Gastrocnemius medialis (tissue), 4 donors: ENCODE measurements around the gene HLA-DMA. TPM values are rescaled to one million over a fixed set of nuclear protein-coding genes. Genes with fewer than 3 reads are reported as not detected.

ENCODE experiments used
- ATAC-seq, 2 donors: fragments of 150-250 bp; one replicate each; pipeline ENCODE4 v1.9.1; 2016
- DNase-seq, 2 donors: peaks; one replicate each; pipeline ENCODE4 v3.0.0-alpha.2; 2019
- H3K27ac ChIP-seq, 4 donors: fragments of 200-600 bp; sonication (generic); 1 replicate in 1 of 4; 2 replicates in 3 of 4; pipeline ENCODE4 v1.5.1; 2016 to 2018; ENCODE audit warnings: mild to moderate bottlenecking in 2 of 4, moderate library complexity in 1 of 4
- H3K27me3 ChIP-seq, 3 donors: fragments of 200-600 bp; sonication (generic) in 2 of 3; 1 replicate in 1 of 3; 2 replicates in 2 of 3; pipeline versions ENCODE4 v1.5.1 to v1.6.0; 2016 to 2019; ENCODE audit warnings: mild to moderate bottlenecking in 1 of 3, moderate library complexity in 1 of 3
- H3K36me3 ChIP-seq, 2 donors: fragments of 200-600 bp; sonication (generic) in 1 of 2; one replicate each; pipeline ENCODE4 v1.5.1; 2017 to 2018
- H3K4me1 ChIP-seq, 2 donors: fragments of 200-600 bp; sonication (generic) in 1 of 2; one replicate each; pipeline ENCODE4 v1.5.1; 2016 to 2017; ENCODE audit warnings: mild to moderate bottlenecking in 2 of 2
- H3K4me3 ChIP-seq, 4 donors: fragments of 200-600 bp; sonication (generic) in 3 of 4; 1 replicate in 1 of 4; 2 replicates in 3 of 4; pipeline ENCODE4 v1.5.1; 2016 to 2019; ENCODE audit warnings: mild to moderate bottlenecking in 2 of 4
- H3K9me3 ChIP-seq, 3 donors: fragments of 200-600 bp; sonication (generic) in 2 of 3; 1 replicate in 1 of 3; 2 replicates in 2 of 3; pipeline ENCODE4 v1.5.1; 2016 to 2019
- CTCF ChIP-seq, 5 experiments: fragments of 450-650 bp in 3 of 5; fragments of 200-600 bp in 2 of 5; sonication (generic) in 2 of 5; IDR thresholded peaks in 4 of 5; conservative IDR thresholded peaks in 1 of 5; 1 replicate in 4 of 5; 2 replicates in 1 of 5; pipeline ENCODE4 v1.5.1; 2016 to 2019; ENCODE audit warnings: antibody characterized with exemption in 5 of 5, mild to moderate bottlenecking in 3 of 5, moderate library complexity in 3 of 5
- POLR2A ChIP-seq, 2 donors: fragments of 450-650 bp; IDR thresholded peaks; one replicate each; pipeline ENCODE4 v1.6.1; 2017; ENCODE audit warnings: antibody characterized with exemption in 2 of 2, mild to moderate bottlenecking in 2 of 2, moderate library complexity in 2 of 2
- in situ Hi-C, 4 donors: fragments of 200-750 bp; cut with MboI; loops; one replicate each; pipeline versions ENCODE4 v1.15.0 to v1.8.0; 2017; ENCODE audit warnings: low sequenced_read_pairs in 4 of 4
- intact Hi-C: fragments of 100-400 bp; cut with DNase I; formaldehyde crosslinking; loops from one replicate; pipeline ENCODE4 v1.15.1; 2023; ENCODE audit warnings: low total_unique reads
- total RNA-seq, 4 donors: library from RNA; depleted of rRNA; stranded (reverse); fragments of >200 nt; gene quantifications; one replicate each; pipeline versions ENCODE4 v1.1.0 to v1.2.3, GENCODE V29; 2016

HLA-DMA gene
- total RNA-seq, 4 donors from 2014 or later, result 3.6 to 22.8 (median 6.3) TPM

- Histone ChIP-seq H3K27me3 (no peaks in the 10 kb centered on the region), H3K4me3 (no peak overlapping the region), H3K4me1 (no peaks in the 10 kb centered on the region), H3K9me3 (no peaks in the 10 kb centered on the region), H3K27ac (no peak overlapping the region), H3K36me3 (no peaks in the 10 kb centered on the region)
- ATAC-seq (no peak), DNase-seq (no peak)
- TF ChIP-seq POLR2A (IDR thresholded peaks at IDR 0.05), result no peak
- no peak for TF ChIP-seq CTCF (IDR thresholded peaks at IDR 0.05 in 4 of 5, conservative IDR thresholded peaks at IDR 0.05 in 1 of 5)
- in situ Hi-C loops, result no loop called here
- intact Hi-C loops, result no loop called here
Observed at GRCh38 chr6:32906539-32906938, 46.4 kb downstream of the HLA-DMA start.

GRCh38 chr6:32905078-32905477 lies 47.8 kb downstream of the HLA-DMA start:
- Histone ChIP-seq H3K27me3 (no peaks in the 10 kb centered on the region), H3K27ac (no peak overlapping the region), H3K4me1 (no peaks in the 10 kb centered on the region), H3K4me3 (no peak overlapping the region), H3K36me3 (no peaks in the 10 kb centered on the region), H3K9me3 (no peaks in the 10 kb centered on the region)
- ATAC-seq, result no peak
- DNase-seq, result no peak
- TF ChIP-seq POLR2A (IDR thresholded peaks at IDR 0.05) (no peak), CTCF (IDR thresholded peaks at IDR 0.05 in 4 of 5, conservative IDR thresholded peaks at IDR 0.05 in 1 of 5) (no peak)
- in situ Hi-C loops (no loop called here), intact Hi-C loops (no loop called here)

GRCh38 chr6:32903952-32904351 lies 48.9 kb downstream of the HLA-DMA start:
- in situ Hi-C loops, result no loop called here
- no peak for DNase-seq
- ATAC-seq, result no peak
- no peaks in the 10 kb centered on the region for H3K9me3 ChIP-seq
- no peaks in the 10 kb centered on the region for H3K27me3 ChIP-seq
- H3K4me1 ChIP-seq, result no peaks in the 10 kb centered on the region
- no peak overlapping the region for H3K4me3 ChIP-seq
- no peaks in the 10 kb centered on the region for H3K36me3 ChIP-seq
- no peak overlapping the region for H3K27ac ChIP-seq
- TF ChIP-seq CTCF (IDR thresholded peaks at IDR 0.05 in 4 of 5, conservative IDR thresholded peaks at IDR 0.05 in 1 of 5) (no peak), POLR2A (IDR thresholded peaks at IDR 0.05) (no peak)
- intact Hi-C loops, result no loop called here

Other genes with a start within 250 kb of the HLA-DMA start
- gene HLA-DQA2, start 211.7 kb downstream of the HLA-DMA start, total RNA-seq, result under 1 TPM in 1 of 4 donors, not detected in 3; 0.49 TPM
- under 1 TPM in 2 of 4 donors, not detected in 2; 0.66 to 0.78 TPM for gene HLA-DQB2, start 189.6 kb downstream of the HLA-DMA start, total RNA-seq
- under 1 TPM in 3 of 4 donors, not detected in 1; 0.22 to 0.72 (median 0.36) TPM for gene HLA-DOB, start 136.1 kb downstream of the HLA-DMA start, total RNA-seq
- gene TAP2, start 114.4 kb downstream of the HLA-DMA start, total RNA-seq, result 1 to 10 TPM; 2.5 to 7.1 (median 4.1) TPM
- 10 to 100 TPM in 2 of 4 donors, 1 to 10 TPM in 2; 7.0 to 20.2 (median 9.2) TPM for gene PSMB8, start 109.0 kb downstream of the HLA-DMA start, total RNA-seq
- 10 to 100 TPM; 13.2 to 26.7 (median 19.0) TPM for gene TAP1, start 99.4 kb downstream of the HLA-DMA start, total RNA-seq
- 10 to 100 TPM in 1 of 4 donors, 1 to 10 TPM in 3; 1.4 to 11.3 (median 6.1) TPM for gene PSMB9, start 98.9 kb downstream of the HLA-DMA start, total RNA-seq
- 1 to 10 TPM; 4.3 to 8.1 (median 5.6) TPM for gene HLA-DMB, start 12.1 kb downstream of the HLA-DMA start, total RNA-seq
- gene BRD2, start 15.5 kb upstream of the HLA-DMA start, total RNA-seq, result 100 to 1,000 TPM in 1 of 4 donors, 10 to 100 TPM in 3; 62.5 to 108 (median 86.6) TPM
- 1 to 10 TPM in 2 of 4 donors, under 1 TPM in 2; 0.20 to 2.9 (median 0.86) TPM for gene HLA-DOA, start 56.5 kb upstream of the HLA-DMA start, total RNA-seq
- 10 to 100 TPM in 3 of 4 donors, 1 to 10 TPM in 1; 6.8 to 51.8 (median 23.4) TPM for gene HLA-DPA1, start 120.6 kb upstream of the HLA-DMA start, total RNA-seq
- 10 to 100 TPM; 16.7 to 52.1 (median 23.5) TPM for gene HLA-DPB1, start 122.9 kb upstream of the HLA-DMA start, total RNA-seq
- under 1 TPM; 0.31 to 0.92 (median 0.47) TPM for gene COL11A2, start 239.4 kb upstream of the HLA-DMA start, total RNA-seq
- gene RXRB, start 247.6 kb upstream of the HLA-DMA start, total RNA-seq, result 10 to 100 TPM; 20.8 to 38.4 (median 24.6) TPM
- gene SLC39A7, start 247.8 kb upstream of the HLA-DMA start, total RNA-seq, result 10 to 100 TPM; 21.9 to 45.4 (median 26.2) TPM